SK-N-SH treated with all-trans-retinoic acid at 6 μM for 48 hours (cell line): ENCODE data around the gene SYTL4.

ENCODE experiments used
- ATAC-seq: fragments of 200-7000 bp; cut with Tn5 transposase; 3 replicates; pipeline ENCODE4 v1.9.1; 2020; ENCODE audit warnings: mild to moderate bottlenecking, moderate library complexity
- ARNTL ChIP-seq: fragments of 450-650 bp; formaldehyde crosslinking; IDR thresholded peaks from 2 replicates; pipeline ENCODE4 v1.5.0; 2020; ENCODE audit warnings: low read depth, mild to moderate bottlenecking, moderate library complexity, borderline replicate concordance
- CSDC2 ChIP-seq: fragments of 250-450 bp; sonication (Bioruptor Pico); IDR thresholded peaks from 2 replicates; pipeline ENCODE4 v1.5.0; 2020; ENCODE audit warnings: mild to moderate bottlenecking, moderate library complexity
- ESRRG ChIP-seq: fragments of 250-450 bp; sonication (Bioruptor Pico); IDR thresholded peaks from 2 replicates; pipeline ENCODE4 v1.6.1; 2021; ENCODE audit warnings: mild to moderate bottlenecking
- GLIS3 ChIP-seq: fragments of 250-450 bp; sonication (Bioruptor Pico); IDR thresholded peaks from 2 replicates; pipeline ENCODE4 v1.5.0; 2020; ENCODE audit warnings: mild to moderate bottlenecking, moderate library complexity
- ISL1 ChIP-seq: fragments of 250-450 bp; sonication (Bioruptor Pico); IDR thresholded peaks from 2 replicates; pipeline ENCODE4 v2.1.2; 2022; ENCODE audit warnings: mild to moderate bottlenecking, moderate library complexity
- OSR1 ChIP-seq: fragments of 250-450 bp; sonication (Bioruptor Pico); IDR thresholded peaks from 2 replicates; pipeline ENCODE4 v1.8.0; 2022; ENCODE audit warnings: moderate library complexity, mild to moderate bottlenecking, inconsistent platforms
- PATZ1 ChIP-seq: fragments of 250-450 bp; sonication (Bioruptor Pico); IDR thresholded peaks from 2 replicates; pipeline ENCODE4 v1.8.0; 2020; ENCODE audit warnings: mild to moderate bottlenecking, moderate library complexity, borderline replicate concordance
- PPARA ChIP-seq: fragments of 250-450 bp; sonication (Bioruptor Pico); IDR thresholded peaks from 2 replicates; pipeline ENCODE4 v1.5.0; 2020; ENCODE audit warnings: mild to moderate bottlenecking, borderline replicate concordance
- RARB ChIP-seq: fragments of 250-450 bp; sonication (Bioruptor Pico); IDR thresholded peaks from 2 replicates; pipeline ENCODE4 v1.8.0; 2021; ENCODE audit warnings: mild to moderate bottlenecking, moderate library complexity
- SNAI2 ChIP-seq: fragments of 250-450 bp; sonication (Bioruptor Pico); IDR thresholded peaks from 2 replicates; pipeline ENCODE4 v1.5.0; 2020; ENCODE audit warnings: mild to moderate bottlenecking, moderate library complexity
- TCF4 ChIP-seq: fragments of 250-450 bp; sonication (Bioruptor Pico); IDR thresholded peaks from 2 replicates; pipeline ENCODE4 v1.8.0; 2021; ENCODE audit warnings: mild to moderate bottlenecking, moderate library complexity, borderline replicate concordance
- TOX ChIP-seq: fragments of 250-450 bp; sonication (Bioruptor Pico); IDR thresholded peaks from 2 replicates; pipeline ENCODE4 v1.8.0; 2021; ENCODE audit warnings: mild to moderate bottlenecking, moderate library complexity, borderline replicate concordance
- TSHZ2 ChIP-seq: fragments of 250-450 bp; sonication (Bioruptor Pico); IDR thresholded peaks from 2 replicates; pipeline ENCODE4 v1.5.0; 2020; ENCODE audit warnings: mild to moderate bottlenecking, moderate library complexity
- ZC3H10 ChIP-seq: fragments of 250-450 bp; sonication (Bioruptor Pico); IDR thresholded peaks from 2 replicates; pipeline ENCODE4 v1.5.1; 2021; ENCODE audit warnings: mild to moderate bottlenecking, moderate library complexity
- ZFP3 ChIP-seq: fragments of 250-450 bp; sonication (Bioruptor Pico); IDR thresholded peaks from 2 replicates; pipeline ENCODE4 v1.5.0; 2020; ENCODE audit warnings: mild to moderate bottlenecking, moderate library complexity
- ZNF70 ChIP-seq: fragments of 450-650 bp; formaldehyde crosslinking; IDR thresholded peaks from 2 replicates; pipeline ENCODE4 v1.5.0; 2020; ENCODE audit warnings: mild to moderate bottlenecking, moderate library complexity
- ZNF8 ChIP-seq: fragments of 450-650 bp; formaldehyde crosslinking; IDR thresholded peaks from 2 replicates; pipeline ENCODE4 v1.5.0; 2020; ENCODE audit warnings: mild to moderate bottlenecking, moderate library complexity
- TF ChIP-seq, protein P1 (sequence below): fragments of 250-450 bp; sonication (Bioruptor Pico); IDR thresholded peaks from 2 replicates; pipeline ENCODE4 v1.5.1; 2021; ENCODE audit warnings: mild to moderate bottlenecking, moderate library complexity
- TF ChIP-seq, protein P2 (sequence below): fragments of 250-450 bp; sonication (Bioruptor Pico); IDR thresholded peaks from 2 replicates; pipeline ENCODE4 v1.8.0; 2021; ENCODE audit warnings: low read depth, mild to moderate bottlenecking, moderate library complexity, borderline replicate concordance

SYTL4 gene

GRCh38 chrX:100652266-100652665 lies 79.7 kb downstream of the SYTL4 start:
- no peak for TF ChIP-seq ZC3H10 (CRISPR knock-in tag)
- no peak for TF ChIP-seq OSR1 (CRISPR knock-in tag)
- TF ChIP-seq ISL1 (CRISPR knock-in tag): no peak
- ATAC-seq: no peak

DNA sequence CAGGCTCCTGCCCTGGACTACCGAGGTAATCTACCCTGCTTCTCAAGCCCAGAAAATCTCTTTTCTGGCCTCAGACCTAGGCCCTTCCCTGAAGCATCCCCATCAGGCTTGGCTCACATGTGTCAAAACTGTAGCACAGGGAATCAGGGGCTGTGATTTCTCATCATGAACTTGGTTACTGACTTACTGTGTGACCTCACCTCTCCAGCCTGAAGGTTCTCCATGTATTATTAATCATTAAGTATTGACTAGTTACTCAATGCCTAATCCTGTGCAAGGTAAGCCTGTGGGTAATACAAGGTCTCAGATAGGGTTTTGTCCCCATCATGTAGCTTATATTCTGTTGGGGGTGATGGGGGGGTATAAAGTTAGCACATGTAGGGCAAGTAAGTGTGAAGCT lies 81.1 kb downstream of the SYTL4 start:
- TF ChIP-seq TSHZ2 (CRISPR knock-in tag) (no peak), ZNF8 (CRISPR knock-in tag) (no peak), GLIS3 (CRISPR knock-in tag) (no peak), ZNF70 (CRISPR knock-in tag) (no peak), ZFP3 (CRISPR knock-in tag) (no peak)
- TF ChIP-seq, protein P1, sequence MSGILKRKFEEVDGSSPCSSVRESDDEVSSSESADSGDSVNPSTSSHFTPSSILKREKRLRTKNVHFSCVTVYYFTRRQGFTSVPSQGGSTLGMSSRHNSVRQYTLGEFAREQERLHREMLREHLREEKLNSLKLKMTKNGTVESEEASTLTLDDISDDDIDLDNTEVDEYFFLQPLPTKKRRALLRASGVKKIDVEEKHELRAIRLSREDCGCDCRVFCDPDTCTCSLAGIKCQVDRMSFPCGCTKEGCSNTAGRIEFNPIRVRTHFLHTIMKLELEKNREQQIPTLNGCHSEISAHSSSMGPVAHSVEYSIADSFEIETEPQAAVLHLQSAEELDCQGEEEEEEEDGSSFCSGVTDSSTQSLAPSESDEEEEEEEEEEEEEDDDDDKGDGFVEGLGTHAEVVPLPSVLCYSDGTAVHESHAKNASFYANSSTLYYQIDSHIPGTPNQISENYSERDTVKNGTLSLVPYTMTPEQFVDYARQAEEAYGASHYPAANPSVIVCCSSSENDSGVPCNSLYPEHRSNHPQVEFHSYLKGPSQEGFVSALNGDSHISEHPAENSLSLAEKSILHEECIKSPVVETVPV (CRISPR knock-in tag): no peak
- TF ChIP-seq, all 23 proteins: peak for 0
- ATAC-seq: no peak

GRCh38 chrX:100649550-100650356 lies 82.2 kb downstream of the SYTL4 start:
- no peak for TF ChIP-seq PATZ1 (CRISPR knock-in tag)
- no peak for ATAC-seq

DNA sequence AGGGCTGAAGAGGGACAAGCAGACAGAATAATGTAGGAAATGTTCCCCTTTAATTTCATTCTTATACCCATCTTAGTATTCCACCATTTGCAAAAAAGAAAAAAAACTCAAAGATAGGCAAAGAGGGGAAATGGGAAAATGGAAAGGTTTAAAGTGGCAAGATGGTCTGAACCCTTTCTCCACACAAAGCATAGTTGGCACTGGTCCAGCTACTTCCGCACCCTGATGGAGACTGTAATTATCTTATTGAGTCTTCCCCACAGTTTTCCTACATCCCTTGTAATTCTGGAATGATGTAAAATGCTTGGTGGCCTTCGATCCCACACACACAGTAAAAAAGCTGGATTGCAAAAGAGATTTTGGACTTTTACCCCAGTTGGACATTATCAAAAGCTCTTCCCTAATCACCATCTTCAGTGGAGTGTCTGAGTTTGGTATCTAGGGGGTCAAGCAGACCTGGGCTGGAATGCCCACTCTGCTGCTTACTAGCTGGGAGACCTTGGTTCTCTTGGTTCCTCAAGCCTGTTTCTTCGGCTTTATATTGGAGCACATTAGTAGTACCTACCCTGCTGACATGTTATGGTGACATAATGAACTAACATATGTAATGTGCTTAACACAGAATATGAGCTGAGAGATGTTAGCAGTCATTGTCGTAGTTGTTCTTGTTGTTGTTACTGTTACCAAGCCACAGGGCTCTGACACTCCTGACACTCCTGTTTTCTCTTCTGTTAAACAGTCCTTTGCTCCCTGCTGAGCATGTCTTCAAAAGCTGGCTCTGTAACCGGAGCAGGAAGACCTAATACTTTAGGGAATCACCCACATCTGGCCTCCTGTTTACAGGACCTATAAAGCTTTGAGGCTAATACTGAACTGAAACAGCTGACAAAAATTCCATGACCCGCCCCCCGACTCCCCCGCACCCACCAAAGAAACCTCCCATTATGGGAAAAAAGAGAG lies 83.2 kb downstream of the SYTL4 start:
- TF ChIP-seq RARB (CRISPR knock-in tag): no peak
- no peak for TF ChIP-seq ISL1 (CRISPR knock-in tag)
- TF ChIP-seq ARNTL (CRISPR knock-in tag): no peak
- TF ChIP-seq, protein P1 (CRISPR knock-in tag): no peak
- no peak for TF ChIP-seq GLIS3 (CRISPR knock-in tag)
- no peak for TF ChIP-seq TOX (CRISPR knock-in tag)
- no peak for TF ChIP-seq OSR1 (CRISPR knock-in tag)
- TF ChIP-seq, protein P2, sequence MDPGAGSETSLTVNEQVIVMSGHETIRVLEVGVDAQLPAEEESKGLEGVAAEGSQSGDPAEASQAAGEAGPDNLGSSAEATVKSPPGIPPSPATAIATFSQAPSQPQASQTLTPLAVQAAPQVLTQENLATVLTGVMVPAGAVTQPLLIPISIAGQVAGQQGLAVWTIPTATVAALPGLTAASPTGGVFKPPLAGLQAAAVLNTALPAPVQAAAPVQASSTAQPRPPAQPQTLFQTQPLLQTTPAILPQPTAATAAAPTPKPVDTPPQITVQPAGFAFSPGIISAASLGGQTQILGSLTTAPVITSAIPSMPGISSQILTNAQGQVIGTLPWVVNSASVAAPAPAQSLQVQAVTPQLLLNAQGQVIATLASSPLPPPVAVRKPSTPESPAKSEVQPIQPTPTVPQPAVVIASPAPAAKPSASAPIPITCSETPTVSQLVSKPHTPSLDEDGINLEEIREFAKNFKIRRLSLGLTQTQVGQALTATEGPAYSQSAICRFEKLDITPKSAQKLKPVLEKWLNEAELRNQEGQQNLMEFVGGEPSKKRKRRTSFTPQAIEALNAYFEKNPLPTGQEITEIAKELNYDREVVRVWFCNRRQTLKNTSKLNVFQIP: no peak
- TF ChIP-seq ESRRG: no peak
- TF ChIP-seq PPARA (CRISPR knock-in tag): no peak
- no peak for TF ChIP-seq TSHZ2 (CRISPR knock-in tag)
- no peak for TF ChIP-seq ZNF8 (CRISPR knock-in tag)
- no peak for TF ChIP-seq SNAI2 (CRISPR knock-in tag)
- no peak for TF ChIP-seq TCF4 (CRISPR knock-in tag)
- TF ChIP-seq CSDC2 (CRISPR knock-in tag): no peak
- no peak for ATAC-seq
